HepG2 (cell line): ENCODE results near the gene FN1. TPM values are rescaled to one million over a fixed set of nuclear protein-coding genes. Genes with fewer than 3 reads are reported as not detected.
A peak's percentile ranks its signal among the peaks of the same experiment; 100 is the strongest.

Source experiments
- EHMT2 ChIP-seq: fragments of 200-600 bp; sonication (generic); IDR thresholded peaks from 2 replicates; pipeline ENCODE4 v1.7.0; 2017; ENCODE audit warnings: antibody characterized with exemption, low read depth, low read length, borderline replicate concordance
- FOSL2 ChIP-seq: sonication (generic); formaldehyde crosslinking; IDR thresholded peaks from 2 replicates; pipeline ENCODE4 v1.4.0; 2020; ENCODE audit warnings: missing genetic modification reagents
- KDM3A ChIP-seq: IDR thresholded peaks from 2 replicates; pipeline ENCODE4 v1.6.1; 2018; ENCODE audit warnings: low read depth, missing compliant biosample characterization
- MXD4 ChIP-seq: IDR thresholded peaks from 2 replicates; pipeline ENCODE4 v1.6.1; 2016; ENCODE audit warnings: mild to moderate bottlenecking, missing biosample characterization, missing genetic modification reagents
- NKX3-1 ChIP-seq: sonication (generic); formaldehyde crosslinking; IDR thresholded peaks from 2 replicates; pipeline ENCODE4 v1.5.0; 2020; ENCODE audit warnings: missing genetic modification reagents
- POLR2G ChIP-seq: fragments of 200-400 bp; formaldehyde crosslinking; IDR thresholded peaks from 2 replicates; pipeline ENCODE4 v1.6.1; 2018; ENCODE audit warnings: mild to moderate bottlenecking, low read depth, low read length, moderate library complexity
- TOPORS ChIP-seq: sonication (generic); formaldehyde crosslinking; IDR thresholded peaks from 2 replicates; pipeline ENCODE4 v1.8.0; 2023; ENCODE audit warnings: mild to moderate bottlenecking, missing genetic modification reagents
- ZBTB42 ChIP-seq: sonication (generic); formaldehyde crosslinking; IDR thresholded peaks from 2 replicates; pipeline ENCODE4 v1.5.0; 2020; ENCODE audit warnings: mild to moderate bottlenecking, missing genetic modification reagents
- ZFAT ChIP-seq: sonication (generic); formaldehyde crosslinking; conservative IDR thresholded peaks from 2 replicates; pipeline ENCODE4 v1.8.1; 2023; ENCODE audit warnings: missing genetic modification reagents, inconsistent platforms
- ZNF296 ChIP-seq: sonication (generic); formaldehyde crosslinking; conservative IDR thresholded peaks from 2 replicates; pipeline ENCODE4 v1.5.0; 2020; ENCODE audit warnings: mild to moderate bottlenecking, missing genetic modification reagents
- ZNF496 ChIP-seq: sonication (generic); formaldehyde crosslinking; IDR thresholded peaks from 2 replicates; pipeline ENCODE4 v1.8.1; 2023; ENCODE audit warnings: mild to moderate bottlenecking, moderate library complexity, missing genetic modification reagents; ENCODE audit not compliant: insufficient replicate concordance
- polyA plus RNA-seq, 8 experiments: library from polyadenylated mRNA; depleted of rRNA in 3 of 8; stranded (reverse) in 7 of 8; unstranded in 1 of 8; fragments of >200 nt; fragmentation: Illumina TruSeq in 4 of 8; extraction: Trizol in 4 of 8; gene quantifications; 2 replicates each; pipeline versions ENCODE4 v1.2.1 to v1.2.3, GENCODE V29; 2011 to 2016; ENCODE audit warnings: low read depth in 4 of 8, missing spikeins in 1 of 8, mixed read lengths in 1 of 8; ENCODE audit not compliant: insufficient read depth in 1 of 8
- total RNA-seq, 5 experiments: library from RNA; depleted of rRNA; stranded (reverse); fragments of >200 nt; fragmentation: Illumina TruSeq; extraction: Trizol; gene quantifications; 2 replicates each; pipeline ENCODE4 v1.2.3, GENCODE V29; 2016; ENCODE audit warnings: low read depth in 1 of 5
- TF ChIP-seq, protein P1 (sequence below): sonication (generic); formaldehyde crosslinking; IDR thresholded peaks from 2 replicates; pipeline ENCODE4 v1.4.0; 2020; ENCODE audit warnings: mild to moderate bottlenecking, missing genetic modification reagents, borderline replicate concordance
- TF ChIP-seq, protein P2 (sequence below): sonication (generic); formaldehyde crosslinking; IDR thresholded peaks from 2 replicates; pipeline ENCODE4 v1.5.0; 2020; ENCODE audit warnings: missing genetic modification reagents
- TF ChIP-seq, protein P3 (sequence below): sonication (generic); formaldehyde crosslinking; IDR thresholded peaks from 2 replicates; pipeline ENCODE4 v1.4.0; 2020; ENCODE audit warnings: mild to moderate bottlenecking, missing genetic modification reagents
- TF ChIP-seq, protein P4 (sequence below): sonication (generic); formaldehyde crosslinking; conservative IDR thresholded peaks from 2 replicates; pipeline ENCODE4 v1.5.0; 2020; ENCODE audit warnings: missing genetic modification reagents

FN1 gene
- total and polyA plus RNA-seq, 2 of the 13 experiments (the other 11 are each of a cell fraction or from before 2014, with no cell fraction given) = 1,847 to 6,471 TPM

DNA sequence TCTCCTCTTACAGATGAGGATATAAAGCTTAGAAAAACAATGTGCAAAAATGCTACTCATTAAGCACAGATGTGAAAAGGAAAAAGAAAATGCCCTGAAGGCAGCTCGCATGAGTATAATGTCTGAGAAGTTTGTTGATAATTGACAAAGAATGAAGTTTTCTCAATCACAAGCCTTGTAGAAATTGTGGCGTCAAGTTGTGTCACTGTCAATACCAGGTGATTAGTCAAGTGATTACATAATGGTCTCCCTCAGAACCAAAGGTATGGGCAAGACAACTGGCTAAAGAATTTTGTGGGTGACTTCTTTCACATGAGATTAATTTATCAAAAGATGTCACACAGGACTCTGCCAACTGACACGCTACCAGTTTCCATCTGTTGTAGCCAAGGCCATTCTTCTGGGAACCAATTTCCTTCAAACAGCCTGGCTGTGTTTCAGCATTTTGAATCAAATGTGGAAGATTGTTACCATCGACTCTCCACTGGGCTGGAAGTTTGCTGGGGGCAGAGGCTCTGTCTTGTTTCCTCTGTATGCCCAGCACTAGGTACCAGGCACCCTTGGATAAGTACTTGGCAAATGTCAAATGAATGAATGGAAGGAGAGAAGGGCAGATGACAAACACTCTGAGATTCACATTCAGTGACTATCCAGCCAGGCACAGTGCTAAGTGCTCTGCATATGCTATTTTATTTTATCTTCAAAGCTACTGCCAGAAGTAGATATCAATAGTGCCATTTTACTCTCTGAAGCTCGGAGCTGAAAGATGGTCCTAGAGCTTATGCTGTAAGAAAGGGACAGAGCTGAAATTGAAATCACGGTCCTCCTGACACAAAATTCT lies 5.9 kb upstream of the FN1 start (continued):
- TF ChIP-seq, protein P1, sequence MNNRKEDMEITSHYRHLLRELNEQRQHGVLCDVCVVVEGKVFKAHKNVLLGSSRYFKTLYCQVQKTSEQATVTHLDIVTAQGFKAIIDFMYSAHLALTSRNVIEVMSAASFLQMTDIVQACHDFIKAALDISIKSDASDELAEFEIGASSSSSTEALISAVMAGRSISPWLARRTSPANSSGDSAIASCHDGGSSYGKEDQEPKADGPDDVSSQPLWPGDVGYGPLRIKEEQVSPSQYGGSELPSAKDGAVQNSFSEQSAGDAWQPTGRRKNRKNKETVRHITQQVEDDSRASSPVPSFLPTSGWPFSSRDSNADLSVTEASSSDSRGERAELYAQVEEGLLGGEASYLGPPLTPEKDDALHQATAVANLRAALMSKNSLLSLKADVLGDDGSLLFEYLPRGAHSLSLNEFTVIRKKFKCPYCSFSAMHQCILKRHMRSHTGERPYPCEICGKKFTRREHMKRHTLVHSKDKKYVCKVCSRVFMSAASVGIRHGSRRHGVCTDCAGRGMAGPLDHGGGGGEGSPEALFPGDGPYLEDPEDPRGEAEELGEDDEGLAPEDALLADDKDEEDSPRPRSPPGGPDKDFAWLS (CRISPR knock-in tag) = no peak
- TF ChIP-seq POLR2G (no peak), ZFAT (CRISPR knock-in tag) (no peak), MXD4 (CRISPR knock-in tag) (0 out of 2 replicates have a peak, but pooled peaks have one; percentile 2), FOSL2 (CRISPR knock-in tag) (peak; percentile 27; the same call in 1 of the 2 replicates), EHMT2 (no peak; the same call in 1 of the 2 replicates), ZBTB42 (CRISPR knock-in tag) (no peak), ZNF296 (CRISPR knock-in tag) (no peak), ZNF496 (no peak), TOPORS (0 out of 2 replicates have a peak, but pooled peaks have one; percentile 32), NKX3-1 (CRISPR knock-in tag) (no peak), KDM3A (CRISPR knock-in tag) (no peak)
- TF ChIP-seq, protein P2, sequence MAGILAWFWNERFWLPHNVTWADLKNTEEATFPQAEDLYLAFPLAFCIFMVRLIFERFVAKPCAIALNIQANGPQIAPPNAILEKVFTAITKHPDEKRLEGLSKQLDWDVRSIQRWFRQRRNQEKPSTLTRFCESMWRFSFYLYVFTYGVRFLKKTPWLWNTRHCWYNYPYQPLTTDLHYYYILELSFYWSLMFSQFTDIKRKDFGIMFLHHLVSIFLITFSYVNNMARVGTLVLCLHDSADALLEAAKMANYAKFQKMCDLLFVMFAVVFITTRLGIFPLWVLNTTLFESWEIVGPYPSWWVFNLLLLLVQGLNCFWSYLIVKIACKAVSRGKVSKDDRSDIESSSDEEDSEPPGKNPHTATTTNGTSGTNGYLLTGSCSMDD = no peak
- TF ChIP-seq, protein P3, sequence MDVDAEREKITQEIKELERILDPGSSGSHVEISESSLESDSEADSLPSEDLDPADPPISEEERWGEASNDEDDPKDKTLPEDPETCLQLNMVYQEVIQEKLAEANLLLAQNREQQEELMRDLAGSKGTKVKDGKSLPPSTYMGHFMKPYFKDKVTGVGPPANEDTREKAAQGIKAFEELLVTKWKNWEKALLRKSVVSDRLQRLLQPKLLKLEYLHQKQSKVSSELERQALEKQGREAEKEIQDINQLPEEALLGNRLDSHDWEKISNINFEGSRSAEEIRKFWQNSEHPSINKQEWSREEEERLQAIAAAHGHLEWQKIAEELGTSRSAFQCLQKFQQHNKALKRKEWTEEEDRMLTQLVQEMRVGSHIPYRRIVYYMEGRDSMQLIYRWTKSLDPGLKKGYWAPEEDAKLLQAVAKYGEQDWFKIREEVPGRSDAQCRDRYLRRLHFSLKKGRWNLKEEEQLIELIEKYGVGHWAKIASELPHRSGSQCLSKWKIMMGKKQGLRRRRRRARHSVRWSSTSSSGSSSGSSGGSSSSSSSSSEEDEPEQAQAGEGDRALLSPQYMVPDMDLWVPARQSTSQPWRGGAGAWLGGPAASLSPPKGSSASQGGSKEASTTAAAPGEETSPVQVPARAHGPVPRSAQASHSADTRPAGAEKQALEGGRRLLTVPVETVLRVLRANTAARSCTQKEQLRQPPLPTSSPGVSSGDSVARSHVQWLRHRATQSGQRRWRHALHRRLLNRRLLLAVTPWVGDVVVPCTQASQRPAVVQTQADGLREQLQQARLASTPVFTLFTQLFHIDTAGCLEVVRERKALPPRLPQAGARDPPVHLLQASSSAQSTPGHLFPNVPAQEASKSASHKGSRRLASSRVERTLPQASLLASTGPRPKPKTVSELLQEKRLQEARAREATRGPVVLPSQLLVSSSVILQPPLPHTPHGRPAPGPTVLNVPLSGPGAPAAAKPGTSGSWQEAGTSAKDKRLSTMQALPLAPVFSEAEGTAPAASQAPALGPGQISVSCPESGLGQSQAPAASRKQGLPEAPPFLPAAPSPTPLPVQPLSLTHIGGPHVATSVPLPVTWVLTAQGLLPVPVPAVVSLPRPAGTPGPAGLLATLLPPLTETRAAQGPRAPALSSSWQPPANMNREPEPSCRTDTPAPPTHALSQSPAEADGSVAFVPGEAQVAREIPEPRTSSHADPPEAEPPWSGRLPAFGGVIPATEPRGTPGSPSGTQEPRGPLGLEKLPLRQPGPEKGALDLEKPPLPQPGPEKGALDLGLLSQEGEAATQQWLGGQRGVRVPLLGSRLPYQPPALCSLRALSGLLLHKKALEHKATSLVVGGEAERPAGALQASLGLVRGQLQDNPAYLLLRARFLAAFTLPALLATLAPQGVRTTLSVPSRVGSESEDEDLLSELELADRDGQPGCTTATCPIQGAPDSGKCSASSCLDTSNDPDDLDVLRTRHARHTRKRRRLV (CRISPR knock-in tag) = no peak
- TF ChIP-seq, protein P4, sequence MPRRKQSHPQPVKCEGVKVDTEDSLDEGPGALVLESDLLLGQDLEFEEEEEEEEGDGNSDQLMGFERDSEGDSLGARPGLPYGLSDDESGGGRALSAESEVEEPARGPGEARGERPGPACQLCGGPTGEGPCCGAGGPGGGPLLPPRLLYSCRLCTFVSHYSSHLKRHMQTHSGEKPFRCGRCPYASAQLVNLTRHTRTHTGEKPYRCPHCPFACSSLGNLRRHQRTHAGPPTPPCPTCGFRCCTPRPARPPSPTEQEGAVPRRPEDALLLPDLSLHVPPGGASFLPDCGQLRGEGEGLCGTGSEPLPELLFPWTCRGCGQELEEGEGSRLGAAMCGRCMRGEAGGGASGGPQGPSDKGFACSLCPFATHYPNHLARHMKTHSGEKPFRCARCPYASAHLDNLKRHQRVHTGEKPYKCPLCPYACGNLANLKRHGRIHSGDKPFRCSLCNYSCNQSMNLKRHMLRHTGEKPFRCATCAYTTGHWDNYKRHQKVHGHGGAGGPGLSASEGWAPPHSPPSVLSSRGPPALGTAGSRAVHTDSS = no peak
